Measurements from ENCODE around the gene PLXNB1.

Gene PLXNB1

DNA sequence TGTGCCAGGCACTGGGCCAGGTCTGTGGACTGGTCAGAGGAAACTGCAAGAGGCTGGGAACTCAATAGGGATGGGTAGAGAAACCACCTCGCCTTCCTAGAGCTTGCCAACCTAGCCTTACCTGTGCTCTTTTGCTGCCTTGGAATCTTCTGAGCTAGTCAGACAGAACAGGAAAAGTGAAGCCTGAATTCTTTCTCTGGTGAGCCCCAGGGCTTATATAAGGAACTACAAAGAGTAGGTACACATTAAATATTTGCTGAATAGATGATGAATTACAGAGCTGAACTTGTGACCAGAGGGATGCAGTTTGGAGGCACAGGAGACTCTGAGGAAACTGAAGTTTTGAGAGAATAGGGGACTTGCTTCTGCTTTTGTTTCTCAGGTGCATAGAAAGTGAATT lies 73.5 kb downstream of the PLXNB1 start:
- no peak for DNase-seq

DNA sequence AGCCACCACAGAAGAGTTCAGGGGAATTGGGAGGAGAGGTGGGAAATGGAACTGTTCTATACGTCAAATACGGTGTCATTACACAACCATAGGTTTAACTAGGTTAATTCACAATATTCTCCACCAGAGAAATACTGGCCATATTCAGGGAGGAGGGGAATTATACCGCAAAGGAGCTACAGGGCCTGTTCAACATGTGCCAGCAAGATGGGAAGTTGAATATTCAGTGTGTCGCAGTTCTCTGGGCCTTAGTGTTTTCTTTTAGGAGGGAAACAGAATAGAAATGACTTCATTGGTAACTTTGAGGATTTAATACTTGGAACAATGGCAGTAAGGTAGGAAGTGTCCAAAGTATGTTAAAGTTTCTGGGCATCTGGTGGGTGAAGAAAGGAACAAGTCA lies 75.9 kb downstream of the PLXNB1 start:
- DNase-seq: no peak
